Testis (tissue), 3 donors: ENCODE measurements around the gene LHX4. TPM values are rescaled to one million over a fixed set of nuclear protein-coding genes. Genes with fewer than 3 reads are reported as not detected.

Source experiments
- DNase-seq: peaks from one replicate; pipeline ENCODE4 v3.0.0-alpha.2; 2019
- H3K27ac ChIP-seq, 2 donors: fragments of 200-600 bp; sonication (generic); one replicate each; pipeline ENCODE4 v1.5.1; 2019
- H3K27me3 ChIP-seq: fragments of 200-600 bp; sonication (generic); one replicate; pipeline ENCODE4 v1.5.1; 2019
- H3K36me3 ChIP-seq: fragments of 200-600 bp; sonication (generic); one replicate; pipeline ENCODE4 v1.5.1; 2017; ENCODE audit warnings: low read depth; ENCODE audit errors: missing control alignments
- H3K4me1 ChIP-seq: fragments of 200-600 bp; sonication (generic); one replicate; pipeline ENCODE4 v1.5.1; 2019
- H3K4me3 ChIP-seq, 2 donors: fragments of 200-600 bp; sonication (generic); one replicate each; pipeline ENCODE4 v1.5.1; 2017 to 2019
- H3K9me3 ChIP-seq: fragments of 200-600 bp; sonication (generic); one replicate; pipeline ENCODE4 v1.5.1; 2017
- POLR2A ChIP-seq: fragments of 450-650 bp; IDR thresholded peaks from one replicate; pipeline ENCODE4 v1.6.1; 2017; ENCODE audit warnings: antibody characterized with exemption, mild to moderate bottlenecking, moderate library complexity
- WGBS, 2 donors: methylation state at CpG; one replicate each; pipeline ENCODE4 v1.1.5; 2018; 5-methylcytosine and 5-hydroxymethylcytosine counted together
- intact Hi-C: fragments of 100-400 bp; cut with DNase I; formaldehyde crosslinking; loops from one replicate; pipeline ENCODE4 v1.15.1; 2023; ENCODE audit warnings: low total_unique reads
- polyA plus RNA-seq: library from polyadenylated mRNA; stranded (reverse); fragments of 350-450 nt; fragmentation: Illumina TruSeq; extraction: RNeasy Lipid Tissue Mini Kit (QIAGEN cat#74804); gene quantifications from one replicate; pipeline ENCODE4 v1.2.3, GENCODE V29; 2014; ENCODE audit warnings: low read depth, low replicate concordance; ENCODE audit not compliant: insufficient read depth
- total RNA-seq, 2 donors: library from RNA; depleted of rRNA; stranded (reverse); fragments of >200 nt; gene quantifications; one replicate each; pipeline ENCODE4 v1.2.3, GENCODE V29; 2016
- TF ChIP-seq, protein P1 (sequence below), 3 experiments: fragments of 450-650 bp in 2 of 3; fragments of 200-600 bp in 1 of 3; sonication (generic) in 1 of 3; IDR thresholded peaks; one replicate each; pipeline ENCODE4 v1.5.1; 2016 to 2019; ENCODE audit warnings: antibody characterized with exemption in 3 of 3, mild to moderate bottlenecking in 2 of 3, moderate library complexity in 1 of 3

The LHX4 gene
- total and polyA plus RNA-seq, 3 donors from 2014 or later = 0.63 to 5.2 (median 1.3) TPM

DNA sequence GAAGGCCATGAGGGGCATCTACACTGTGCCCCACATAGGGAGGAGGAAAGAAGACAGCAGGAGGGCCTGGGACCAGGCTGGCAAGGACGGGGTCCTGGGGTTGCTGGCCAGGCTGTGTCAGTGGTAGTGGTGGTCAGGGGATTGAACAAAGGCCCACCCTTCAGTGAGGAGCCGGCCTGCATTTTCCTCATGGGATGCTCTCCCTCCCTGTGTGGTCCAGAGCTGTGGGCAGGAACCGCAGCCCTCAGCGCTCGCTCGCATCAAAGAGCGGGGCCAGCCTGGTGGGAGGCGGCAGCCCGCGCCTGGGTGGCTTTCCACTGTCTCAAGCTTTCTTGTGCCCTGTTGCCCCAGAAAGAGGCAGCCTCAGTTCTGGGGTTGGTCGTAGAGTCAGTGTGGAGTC is 24.8 kb downstream of the LHX4 start:
- intact Hi-C loops = no loop called here
- Histone ChIP-seq H3K27me3 (no peaks in the 10 kb centered on the region), H3K4me3 (no peak overlapping the region), H3K27ac (no peak overlapping the region), H3K9me3 (no peaks in the 10 kb centered on the region), H3K4me1 (no peaks in the 10 kb centered on the region), H3K36me3 (no peaks in the 10 kb centered on the region)
- DNase-seq = no peak
- WGBS, 2 donors = 83 to 86% methylated on average over 10 to 11 of the region's 11 CpGs
- TF ChIP-seq, protein P1, sequence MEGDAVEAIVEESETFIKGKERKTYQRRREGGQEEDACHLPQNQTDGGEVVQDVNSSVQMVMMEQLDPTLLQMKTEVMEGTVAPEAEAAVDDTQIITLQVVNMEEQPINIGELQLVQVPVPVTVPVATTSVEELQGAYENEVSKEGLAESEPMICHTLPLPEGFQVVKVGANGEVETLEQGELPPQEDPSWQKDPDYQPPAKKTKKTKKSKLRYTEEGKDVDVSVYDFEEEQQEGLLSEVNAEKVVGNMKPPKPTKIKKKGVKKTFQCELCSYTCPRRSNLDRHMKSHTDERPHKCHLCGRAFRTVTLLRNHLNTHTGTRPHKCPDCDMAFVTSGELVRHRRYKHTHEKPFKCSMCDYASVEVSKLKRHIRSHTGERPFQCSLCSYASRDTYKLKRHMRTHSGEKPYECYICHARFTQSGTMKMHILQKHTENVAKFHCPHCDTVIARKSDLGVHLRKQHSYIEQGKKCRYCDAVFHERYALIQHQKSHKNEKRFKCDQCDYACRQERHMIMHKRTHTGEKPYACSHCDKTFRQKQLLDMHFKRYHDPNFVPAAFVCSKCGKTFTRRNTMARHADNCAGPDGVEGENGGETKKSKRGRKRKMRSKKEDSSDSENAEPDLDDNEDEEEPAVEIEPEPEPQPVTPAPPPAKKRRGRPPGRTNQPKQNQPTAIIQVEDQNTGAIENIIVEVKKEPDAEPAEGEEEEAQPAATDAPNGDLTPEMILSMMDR (IDR thresholded peaks at IDR 0.05) = no peak
- TF ChIP-seq POLR2A = no peak

DNA sequence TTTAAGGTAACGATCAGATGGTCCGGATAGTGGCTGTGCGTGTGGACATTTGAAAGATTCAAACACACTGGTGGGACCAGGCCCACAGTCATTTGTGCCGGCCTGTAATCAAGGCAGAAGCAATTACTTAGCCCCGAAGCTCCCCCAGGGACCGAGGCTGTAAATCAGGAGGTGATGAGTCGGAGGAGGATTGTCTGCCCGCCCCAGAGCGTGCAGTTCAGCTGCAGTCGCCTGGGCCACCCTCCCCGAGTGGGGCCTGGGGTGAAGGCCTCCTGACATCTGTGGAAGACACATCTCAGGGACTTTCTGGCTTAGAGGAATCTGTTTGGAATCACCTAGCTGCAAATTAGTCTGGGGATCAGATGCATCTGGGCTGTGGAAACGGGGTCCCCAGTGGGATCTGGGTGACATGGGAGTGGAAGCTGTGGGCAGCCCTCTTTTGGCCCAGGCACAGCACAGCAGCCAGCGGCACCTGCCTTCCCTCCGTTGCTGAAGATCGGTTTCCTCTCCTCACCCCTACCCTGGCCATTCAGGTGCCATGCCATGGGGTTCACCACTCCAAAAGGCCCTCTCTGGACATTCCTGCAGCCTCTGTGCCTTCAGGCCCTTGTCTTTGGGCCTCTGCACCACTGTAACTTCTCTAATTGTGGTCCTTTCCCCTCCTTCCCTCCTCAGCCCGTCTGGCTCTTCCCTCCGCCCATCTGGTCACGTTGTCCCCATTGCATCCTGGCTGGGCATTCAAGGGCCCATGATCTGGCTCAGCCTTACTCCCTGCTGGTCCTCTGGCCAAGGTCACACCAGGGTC is 25.7 kb downstream of the LHX4 start:
- DNase-seq = no peak
- no peaks in the 10 kb centered on the region for H3K36me3 ChIP-seq
- intact Hi-C loops = no loop called here
- H3K9me3 ChIP-seq = no peaks in the 10 kb centered on the region
- no peaks in the 10 kb centered on the region for H3K27me3 ChIP-seq
- H3K4me1 ChIP-seq = no peaks in the 10 kb centered on the region
- TF ChIP-seq, protein P1 (IDR thresholded peaks at IDR 0.05) = no peak
- TF ChIP-seq POLR2A = no peak
- H3K4me3 ChIP-seq = no peak overlapping the region
- 80 to 90% methylated on average over 17 to 18 of the region's 18 CpGs for WGBS, 2 donors
- no peak overlapping the region for H3K27ac ChIP-seq

DNA sequence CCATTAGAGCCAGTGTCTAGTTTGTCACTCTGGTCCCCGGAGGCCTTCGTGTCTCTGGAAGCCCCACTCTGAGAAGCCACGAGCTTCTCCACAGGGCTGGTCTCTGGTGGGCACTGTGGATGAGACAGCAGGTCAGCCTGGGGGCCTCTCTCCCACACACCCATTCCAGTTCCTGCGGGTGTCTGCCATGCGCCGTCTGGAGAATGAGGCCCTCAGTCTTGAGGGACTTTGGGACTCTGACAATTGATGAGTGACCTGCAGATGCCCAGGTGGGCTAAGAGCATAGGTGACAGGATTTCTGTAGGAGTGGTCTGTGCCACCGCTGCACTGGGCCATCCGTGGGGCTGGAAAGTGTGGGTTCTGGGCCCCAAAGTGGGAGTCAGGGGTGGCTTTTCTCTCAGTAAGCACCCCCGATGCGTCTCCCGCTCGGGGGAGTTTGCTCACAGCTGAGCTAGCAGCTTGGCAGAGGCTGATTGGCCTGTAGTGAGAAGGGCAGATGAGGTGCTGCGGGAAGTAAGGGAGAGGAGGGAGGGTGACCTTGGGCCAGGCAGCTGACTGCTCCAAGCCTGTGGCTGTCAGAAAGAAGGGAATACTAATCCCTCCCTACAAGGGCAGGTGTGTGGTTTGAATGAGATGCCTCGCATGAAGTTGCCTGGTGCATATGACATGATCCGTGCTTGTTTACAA is 26.4 kb downstream of the LHX4 start:
- DNase-seq = peak; percentile 69
- intact Hi-C loops = no loop called here
- H3K36me3 ChIP-seq = no peaks in the 10 kb centered on the region
- TF ChIP-seq, protein P1 (IDR thresholded peaks at IDR 0.05) = no peak
- TF ChIP-seq POLR2A = no peak
- H3K27ac ChIP-seq = no peak overlapping the region
- 57 to 60% methylated on average over 10 to 15 of the region's 15 CpGs for WGBS, 2 donors
- no peaks in the 10 kb centered on the region for H3K4me1 ChIP-seq
- H3K27me3 ChIP-seq = no peaks in the 10 kb centered on the region
- H3K4me3 ChIP-seq = no peak overlapping the region
- H3K9me3 ChIP-seq = no peaks in the 10 kb centered on the region

DNA sequence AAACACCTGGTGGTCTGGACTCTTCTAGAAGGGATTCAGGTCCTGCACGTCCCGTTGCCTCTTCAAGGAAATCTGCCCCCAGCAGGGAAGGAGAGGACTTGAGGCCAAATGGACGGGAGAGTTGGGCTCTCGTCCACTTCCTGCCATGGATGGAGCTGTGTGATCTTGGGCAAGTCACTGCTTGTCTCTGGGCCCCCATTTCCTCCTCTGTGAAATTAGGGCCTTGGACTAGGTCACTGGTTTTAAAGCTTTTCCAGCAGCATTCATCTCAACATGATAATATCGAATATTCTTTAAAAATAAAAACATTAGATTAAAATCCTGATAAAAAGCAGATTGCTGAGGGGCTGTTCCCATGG is 26.9 kb downstream of the LHX4 start:
- no peaks in the 10 kb centered on the region for H3K27me3 ChIP-seq
- no peaks in the 10 kb centered on the region for H3K36me3 ChIP-seq
- TF ChIP-seq, protein P1 (IDR thresholded peaks at IDR 0.05) = no peak
- TF ChIP-seq POLR2A = no peak
- no peaks in the 10 kb centered on the region for H3K9me3 ChIP-seq
- no peak overlapping the region for H3K4me3 ChIP-seq
- 54 to 60% methylated on average over 5 of the region's 5 CpGs for WGBS, 2 donors
- no peak for DNase-seq
- no peak overlapping the region for H3K27ac ChIP-seq
- no peaks in the 10 kb centered on the region for H3K4me1 ChIP-seq
- intact Hi-C loops = no loop called here
